OCI-LY7 (cell line): ENCODE data around the gene DMRTA1. TPM values are rescaled to one million over a fixed set of nuclear protein-coding genes. Genes with fewer than 3 reads are reported as not detected.

Experiments
- BruUV-seq: library from RNA; stranded (reverse); fragments of 400-500 nt; replicated peaks from 2 replicates; lab custom pipeline; 2021; lab: Mats Ljungman, UMichigan
- CTCF ChIA-PET: fragments of 300-600 bp; sonication (Branson Sonifier 250); formaldehyde crosslinking; loops from one replicate; lab custom pipeline; 2022; ENCODE audit warnings: antibody characterized with exemption; ENCODE audit not compliant: unreplicated experiment; lab: Charles Lee
- POLR2A ChIA-PET: fragments of 300-600 bp; sonication (Branson Sonifier 250); formaldehyde crosslinking; loops from one replicate; lab custom pipeline; 2022; ENCODE audit warnings: antibody characterized with exemption; lab: Charles Lee
- DNase-seq: peaks from one replicate; pipeline ENCODE4 v3.0.0-alpha.2; 2015; ENCODE audit warnings: low spot score
- H2AFZ ChIP-seq: fragments of 200-600 bp; sonication (generic), shearing (Covaris generic); 2 replicates; pipeline ENCODE4 v1.6.1; 2014; ENCODE audit warnings: mild to moderate bottlenecking, antibody characterized with exemption, low read length, moderate library complexity
- H3K27ac ChIP-seq: fragments of 200-600 bp; sonication (generic); 2 replicates; pipeline ENCODE4 v1.5.1; 2014; ENCODE audit warnings: mixed run types, low read depth, mild to moderate bottlenecking, moderate library complexity, low read length, inconsistent platforms; ENCODE audit not compliant: poor library complexity, severe bottlenecking
- H3K36me3 ChIP-seq: fragments of 200-600 bp; sonication (generic); 2 replicates; pipeline ENCODE4 v1.6.1; 2014; ENCODE audit warnings: mild to moderate bottlenecking, antibody characterized with exemption, low read length, moderate library complexity, mixed read lengths; ENCODE audit not compliant: insufficient read depth
- H3K4me1 ChIP-seq: fragments of 200-600 bp; sonication (generic); 2 replicates; pipeline ENCODE4 v1.5.1; 2014; ENCODE audit warnings: mild to moderate bottlenecking, low read length; ENCODE audit not compliant: insufficient read depth, poor library complexity, severe bottlenecking
- H3K4me2 ChIP-seq: fragments of 200-600 bp; sonication (generic); 2 replicates; pipeline ENCODE4 v1.6.1; 2014; ENCODE audit warnings: mild to moderate bottlenecking, low read length
- H3K4me3 ChIP-seq: fragments of 200-600 bp; sonication (generic); 2 replicates; pipeline ENCODE4 v1.5.1; 2014; ENCODE audit warnings: mild to moderate bottlenecking, low read depth, low read length; ENCODE audit not compliant: poor library complexity, severe bottlenecking
- H3K79me2 ChIP-seq: fragments of 200-600 bp; sonication (generic); 2 replicates; pipeline ENCODE4 v1.6.1; 2016; ENCODE audit warnings: low read depth, mild to moderate bottlenecking, low read length, moderate library complexity, mixed read lengths; ENCODE audit not compliant: insufficient read depth
- H3K9me2 ChIP-seq: fragments of 200-600 bp; sonication (generic); 2 replicates; pipeline ENCODE4 v1.6.1; 2016; ENCODE audit warnings: mild to moderate bottlenecking, low read length, mixed read lengths; ENCODE audit not compliant: insufficient read depth
- H3K9me3 ChIP-seq: fragments of 200-600 bp; sonication (generic); 2 replicates; pipeline ENCODE4 v1.6.1; 2014; ENCODE audit warnings: mild to moderate bottlenecking, mixed run types, low read length, mixed read lengths
- H4K20me1 ChIP-seq: fragments of 200-600 bp; sonication (generic); 2 replicates; pipeline ENCODE4 v1.6.1; 2014; ENCODE audit warnings: mild to moderate bottlenecking, antibody characterized with exemption, low read length, moderate library complexity, mixed read lengths; ENCODE audit not compliant: insufficient read depth
- CTCF ChIP-seq: fragments of 200-600 bp; sonication (generic); conservative IDR thresholded peaks from 2 replicates; pipeline ENCODE4 v1.5.1; 2014; ENCODE audit warnings: mild to moderate bottlenecking, antibody characterized with exemption, low read length, moderate library complexity, mixed read lengths
- EZH2phosphoT487 ChIP-seq: fragments of 200-600 bp; sonication (generic); IDR thresholded peaks from 2 replicates; pipeline ENCODE4 v1.6.1; 2018; ENCODE audit warnings: low read depth, borderline replicate concordance, mild to moderate bottlenecking, mixed run types, antibody characterized with exemption, low read length, moderate library complexity, mixed read lengths
- intact Hi-C: fragments of 100-400 bp; cut with micrococcal nuclease; formaldehyde crosslinking; loops from one replicate; pipeline ENCODE4 v1.10.0; 2022; ENCODE audit not compliant: unreplicated experiment
- total RNA-seq, 2 experiments: library from RNA; depleted of rRNA in 1 of 2; stranded (reverse); fragments of >200 nt in 1 of 2; shearing (Covaris generic) in 1 of 2; gene quantifications; 2 replicates each; pipeline ENCODE4 v1.2.3, GENCODE V29; 2014 to 2022

The DMRTA1 gene
- total RNA-seq, 2 experiments from 2014 or later: not detected

- no peaks in the 10 kb centered on the region for H4K20me1 ChIP-seq
- H3K4me3 ChIP-seq: no peak overlapping the region
- ChIA-PET CTCF (no interaction called here), POLR2A (interaction anchor here (0.8 kb wide), 1 partner anchor 14 kb away, joined by 4 read pairs; no protein-coding TSS in a partner anchor)
- DNase-seq: no peak
- no peaks in the 10 kb centered on the region for H3K9me2 ChIP-seq
- H3K79me2 ChIP-seq: no peaks in the 10 kb centered on the region
- H2AFZ ChIP-seq: no peak overlapping the region
- H3K36me3 ChIP-seq: no peaks in the 10 kb centered on the region
- H3K4me2 ChIP-seq: no peak overlapping the region
- no peak for TF ChIP-seq CTCF
- TF ChIP-seq EZH2phosphoT487: no peak
- H3K9me3 ChIP-seq: no peaks in the 10 kb centered on the region
- intact Hi-C loops: no loop called here
- H3K27ac ChIP-seq: no peak overlapping the region
- H3K4me1 ChIP-seq: no peaks in the 10 kb centered on the region
- BruUV-seq: no TSS peak
Observed at GRCh38 chr9:22415941-22416691, 30.5 kb upstream of the DMRTA1 start.

DNA sequence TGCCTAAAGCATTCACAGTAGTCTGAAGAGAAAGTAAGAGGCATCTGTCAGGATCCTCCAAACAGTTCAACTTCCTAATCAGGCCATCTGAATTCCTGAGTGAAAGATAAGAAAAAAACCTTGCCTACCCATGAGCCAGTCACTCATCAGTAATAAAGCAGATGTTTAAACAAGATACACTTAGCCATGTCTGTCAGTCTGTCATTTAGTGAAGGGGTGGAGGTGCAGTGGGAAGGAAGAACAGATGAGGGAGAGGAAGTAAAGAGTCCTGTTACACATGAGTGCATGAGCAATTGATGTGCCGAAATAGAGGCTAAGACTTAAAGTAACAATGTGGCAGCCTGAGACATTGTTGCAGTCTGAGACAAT is 29.9 kb upstream of the DMRTA1 start:
- no peak overlapping the region for H3K4me3 ChIP-seq
- H3K4me2 ChIP-seq: no peak overlapping the region
- H3K79me2 ChIP-seq: no peaks in the 10 kb centered on the region
- no peaks in the 10 kb centered on the region for H3K36me3 ChIP-seq
- CTCF ChIA-PET: no interaction called here
- no peaks in the 10 kb centered on the region for H4K20me1 ChIP-seq
- no peaks in the 10 kb centered on the region for H3K9me2 ChIP-seq
- no TSS peak for BruUV-seq
- H3K27ac ChIP-seq: no peak overlapping the region
- no peaks in the 10 kb centered on the region for H3K9me3 ChIP-seq
- no peak for DNase-seq
- intact Hi-C loops: no loop called here
- no peak overlapping the region for H2AFZ ChIP-seq
- no peak for TF ChIP-seq EZH2phosphoT487
- no peak for TF ChIP-seq CTCF
- H3K4me1 ChIP-seq: no peaks in the 10 kb centered on the region
- POLR2A ChIA-PET: no interaction called here

DNA sequence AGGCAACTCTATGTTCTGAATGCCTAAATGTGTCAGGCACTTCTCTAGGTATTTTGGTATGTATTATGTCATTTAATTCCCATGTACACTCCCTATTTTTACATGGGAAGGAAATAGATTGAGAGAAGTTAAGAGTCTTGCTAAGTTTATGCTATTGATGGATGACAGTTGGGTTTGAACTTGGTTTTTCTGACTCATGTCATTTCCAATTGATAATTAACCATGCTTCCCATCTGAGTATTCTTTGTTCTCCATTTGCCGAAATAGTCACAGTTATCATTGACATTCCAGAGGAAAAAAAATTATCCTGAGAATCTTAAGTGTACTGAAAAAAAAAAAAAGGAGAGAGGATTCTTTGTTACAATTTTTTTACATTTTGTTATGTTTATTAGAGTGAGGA is 23.1 kb upstream of the DMRTA1 start:
- intact Hi-C loops: no loop called here
- Histone ChIP-seq H4K20me1 (no peaks in the 10 kb centered on the region), H3K27ac (no peak overlapping the region), H3K4me3 (no peak overlapping the region), H3K36me3 (no peaks in the 10 kb centered on the region), H3K79me2 (no peaks in the 10 kb centered on the region), H3K9me2 (no peaks in the 10 kb centered on the region), H3K9me3 (no peaks in the 10 kb centered on the region), H3K4me1 (no peaks in the 10 kb centered on the region), H2AFZ (no peak overlapping the region), H3K4me2 (no peak overlapping the region)
- DNase-seq: no peak
- ChIA-PET POLR2A (no interaction called here), CTCF (no interaction called here)
- no peak for TF ChIP-seq CTCF
- TF ChIP-seq EZH2phosphoT487: no peak
- BruUV-seq: no TSS peak
